ENCODE results near the gene BMI1. TPM values are rescaled to one million over a fixed set of nuclear protein-coding genes. Genes with fewer than 3 reads are reported as not detected.

The BMI1 gene
- total and polyA plus RNA-seq, 2 donors (not counting 1 experiment from before 2014, with no cell fraction given), result 18.0 to 83.8 TPM

DNA sequence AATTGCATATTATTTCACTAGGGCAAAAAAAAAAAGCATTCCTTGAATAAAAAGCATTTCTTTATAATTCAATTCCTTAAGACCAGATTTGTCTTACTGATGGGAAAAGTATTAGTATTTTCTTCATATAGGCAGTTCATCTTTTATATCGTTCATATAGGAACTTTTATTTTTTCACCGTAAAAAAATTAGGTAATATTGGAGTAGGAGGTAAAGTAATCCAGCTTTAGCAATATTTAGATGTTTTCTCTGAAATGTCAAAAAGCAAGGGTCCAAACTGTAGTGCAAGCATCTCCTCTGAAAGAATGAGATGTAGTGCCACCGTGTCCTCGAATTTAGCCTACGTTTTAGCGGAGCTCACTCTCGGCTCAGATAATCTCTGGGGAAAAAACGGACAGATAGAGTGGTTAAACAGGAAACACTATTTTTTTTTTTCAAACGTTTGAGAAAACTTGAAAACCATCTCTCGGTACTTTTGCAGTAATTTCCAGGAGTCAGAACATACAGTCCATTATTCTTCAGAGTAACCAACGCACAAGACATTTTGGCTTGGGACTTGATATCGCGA is 18.9 kb downstream of the BMI1 start:
- Histone ChIP-seq H3K4me2 (replicated peaks; ENCODE audit: low read depth, low read length, poor library complexity, severe bottlenecking) (peak overlapping the region; percentile 94), H4K20me1 (ENCODE audit: control insufficient read depth, insufficient read depth, low read length, poor library complexity, severe bottlenecking) (no peaks in the 10 kb centered on the region), H3K4me3 (ENCODE audit: control extremely low read depth in 1 of 5, extremely low read depth in 1 of 5, insufficient read depth in 1 of 5, low read depth in 2 of 5, low read length in 4 of 5) (peak overlapping the region; percentile 62 to 79 (median 73)), H3K9ac (ENCODE audit: low read length) (peak overlapping the region; percentile 80), H3K36me3 (replicated peaks in 1 of 2; ENCODE audit: control extremely low read depth in 1 of 2, control insufficient read depth in 1 of 2, extremely low read depth in 1 of 2, insufficient read depth in 2 of 2, low read length in 1 of 2) (no peaks in the 10 kb centered on the region), H3K27ac (ENCODE audit: low read length in 2 of 2) (peak overlapping the region; percentile 70 to 81), H3K4me1 (ENCODE audit: control insufficient read depth in 2 of 2, insufficient read depth in 2 of 2, low read length in 2 of 2) (peaks cover 39 to 66% of the 10 kb centered on the region in 2 donors), H3K27me3 (replicated peaks in 1 of 4; ENCODE audit: control extremely low read depth in 1 of 4, control insufficient read depth in 3 of 4, insufficient read depth in 4 of 4, low read length in 3 of 4) (peaks cover 10 to 82% (median 70%) of the 10 kb centered on the region in 4 experiments), H2AFZ (ENCODE audit: insufficient read depth, low read depth, low read length, poor library complexity, severe bottlenecking) (peak overlapping the region; percentile 80), H3K79me2 (ENCODE audit: control insufficient read depth, insufficient read depth, low read length) (no peaks in the 10 kb centered on the region), H3K9me3 (ENCODE audit: control extremely low read depth in 1 of 3, control insufficient read depth in 2 of 3, insufficient read depth in 1 of 3, low read length in 2 of 3) (peaks cover 3 to 22% (median 10%) of the 10 kb centered on the region in 3 donors)
- no peak for ATAC-seq (ENCODE audit: low read depth)
- peak overlapping the region; percentile 94 for H3K27ac Mint-ChIP-seq
- peaks cover 2% of the 10 kb centered on the region for H3K9me3 Mint-ChIP-seq (ENCODE audit: insufficient read depth)
- DNase-seq, result no peak
- H3K27me3 Mint-ChIP-seq, result peaks cover 59% of the 10 kb centered on the region
- WGBS (ENCODE audit: insufficient coverage), result 0% methylated on average over 9 of the region's 13 CpGs
- TF ChIP-seq CTCF (IDR thresholded peaks at IDR 0.05) (no peak), EZH2 (IDR thresholded peaks at IDR 0.05; ENCODE audit: borderline replicate concordance, insufficient read depth, low read depth, low read length, poor library complexity, severe bottlenecking) (no peak)
- intact Hi-C loops (cut with micrococcal nuclease), result loop anchor here (1.0 to 2.0 kb wide), 5 partner anchors 15 to 815 kb away; partner anchors contain the start of genes COMMD3, DNAJC1 and SKIDA1
- peaks cover 34% of the 10 kb centered on the region for H3K4me1 Mint-ChIP-seq
- CTCF ChIA-PET, result interaction anchor here (0.7 to 2.4 kb wide), 15 partner anchors 9 to 844 kb away, joined by 3 to 10 read pairs (median 4); partner anchors contain the start of genes BMI1 and COMMD3
- peak overlapping the region; percentile 94 for H3K4me3 Mint-ChIP-seq
- POLR2A ChIA-PET, result interaction anchor here (0.7 to 3.3 kb wide), 14 partner anchors 10 to 822 kb away, joined by 3 to 32 read pairs (median 4); partner anchors contain the start of genes BMI1, COMMD3 and DNAJC1

All from B cell (primary cell).